ENCODE data around the gene CCL14.

CCL14 gene

DNA sequence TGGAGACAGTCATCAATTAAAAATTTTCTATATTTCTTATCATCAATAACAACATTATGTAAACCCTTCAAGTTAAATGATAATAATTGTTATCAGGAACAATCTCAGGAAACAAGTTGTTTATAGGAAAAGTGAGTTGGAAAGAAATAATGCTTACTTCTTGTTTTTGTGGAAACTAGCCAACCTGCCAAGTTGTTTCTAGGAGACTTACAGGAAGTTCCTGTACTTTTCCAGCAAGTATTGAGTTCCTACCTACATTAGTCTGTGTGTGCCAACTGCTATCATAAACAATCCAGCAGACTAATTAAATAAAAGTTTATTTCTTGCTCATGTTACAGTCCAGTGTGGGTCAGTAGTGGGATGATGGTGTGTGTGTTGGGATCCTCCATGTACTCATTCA lies 1.6 kb upstream of the CCL14 start:
- DNase-seq: no peak

DNA sequence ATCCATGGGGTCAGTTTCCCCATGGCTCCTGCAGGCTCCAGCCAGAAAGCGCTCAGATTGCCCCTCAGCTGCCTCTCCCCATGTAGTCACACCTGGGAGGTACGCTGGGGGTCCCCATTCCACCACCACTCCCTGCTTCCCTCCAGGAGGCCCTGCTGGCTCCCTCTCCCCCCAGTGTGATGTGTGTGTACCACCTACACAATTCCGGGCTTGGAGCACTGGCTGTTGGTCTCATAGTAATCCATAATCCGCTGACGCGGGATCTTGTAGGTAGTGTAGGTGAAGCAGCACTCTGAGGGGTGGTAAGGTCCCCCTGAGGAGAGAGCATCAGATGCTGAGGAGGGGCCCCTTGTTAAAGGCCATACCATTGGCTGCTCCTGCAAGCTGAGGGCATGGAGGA lies 2.4 kb downstream of the CCL14 start:
- no peak for DNase-seq

DNA sequence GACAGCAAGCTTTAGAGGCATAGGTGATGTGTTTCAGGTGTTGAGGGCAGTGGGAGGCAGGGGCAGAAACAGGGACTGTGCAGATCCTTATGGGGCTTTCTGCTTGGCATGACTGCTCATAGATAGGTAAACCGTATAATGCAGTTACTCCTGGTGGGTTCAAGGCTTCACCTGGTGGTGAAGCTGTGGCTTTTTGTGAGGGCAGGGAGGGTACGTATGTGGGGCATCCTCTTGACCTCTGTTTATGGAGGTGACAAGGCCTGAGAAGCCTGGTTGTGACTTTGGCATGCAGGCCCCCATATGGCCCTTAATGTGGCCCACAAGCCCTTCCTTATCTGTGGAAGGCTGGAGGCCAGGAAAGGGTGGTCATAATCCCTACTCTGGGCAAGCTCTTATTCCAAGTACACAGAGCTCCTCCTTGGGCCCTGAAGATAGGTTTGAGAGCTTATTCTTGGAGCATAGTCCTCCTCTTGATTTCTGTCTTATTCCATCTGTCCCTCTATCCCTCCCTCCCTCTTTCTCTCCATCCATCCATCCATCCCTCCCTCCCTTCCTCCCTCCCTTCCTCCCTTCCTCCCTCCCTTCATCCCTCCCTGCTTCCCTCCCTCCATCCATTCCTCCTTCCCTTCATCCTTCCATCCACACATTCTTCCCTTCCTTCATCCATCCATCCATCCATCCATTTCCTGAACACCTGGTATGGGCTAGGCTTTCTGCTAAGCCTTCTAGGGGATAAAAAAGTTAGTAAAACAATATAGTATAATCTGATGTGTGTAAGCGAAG lies 3.9 kb downstream of the CCL14 start:
- no peak for DNase-seq

DNA sequence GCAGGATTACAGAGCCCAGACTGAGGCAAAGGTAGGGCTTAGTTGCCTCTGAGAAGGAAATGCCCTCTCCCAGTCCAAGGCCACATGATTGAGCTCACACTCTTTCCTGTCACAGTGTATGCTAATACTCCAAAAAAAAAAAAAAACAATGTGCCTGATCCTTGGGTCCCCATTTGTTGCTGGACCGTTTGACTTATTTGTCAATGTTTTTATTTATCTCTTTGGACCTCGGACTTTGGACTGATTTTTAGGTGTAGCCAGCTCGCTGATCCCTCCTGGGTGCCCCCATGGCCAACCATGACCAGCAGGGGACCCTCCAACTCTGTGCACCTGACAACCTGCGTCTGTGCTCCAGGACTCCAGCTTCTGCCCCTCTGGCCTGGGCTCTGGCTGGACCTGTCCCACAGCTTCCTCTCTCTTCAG lies 4.6 kb downstream of the CCL14 start:
- DNase-seq: no peak

DNA sequence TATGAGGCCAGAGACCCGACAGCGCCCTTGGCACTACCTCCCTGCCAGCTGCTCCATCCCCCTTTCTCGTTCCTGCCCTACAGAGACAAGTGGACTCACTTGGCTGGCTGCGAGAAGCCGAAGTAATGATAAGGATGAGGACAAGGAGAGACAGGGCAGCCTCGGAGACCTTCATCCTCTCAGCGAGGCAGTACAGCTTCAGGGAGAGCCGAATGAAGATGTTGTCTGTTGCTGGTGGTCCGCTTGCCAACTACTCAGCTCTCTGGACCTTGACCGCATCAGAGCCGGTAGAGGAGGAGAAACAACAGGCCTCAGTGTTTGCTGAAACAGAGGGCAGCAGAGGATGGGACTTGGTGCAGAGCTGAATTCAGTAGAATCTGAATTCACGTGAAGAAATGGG lies 5.3 kb downstream of the CCL14 start, which contains the start of gene CCL16:
TSS of gene CCL16 (minus strand) at position 252 of the 400 bp plus-strand sequence. CDS start at position 175, 77 bp downstream.
- no peak for DNase-seq

DNA sequence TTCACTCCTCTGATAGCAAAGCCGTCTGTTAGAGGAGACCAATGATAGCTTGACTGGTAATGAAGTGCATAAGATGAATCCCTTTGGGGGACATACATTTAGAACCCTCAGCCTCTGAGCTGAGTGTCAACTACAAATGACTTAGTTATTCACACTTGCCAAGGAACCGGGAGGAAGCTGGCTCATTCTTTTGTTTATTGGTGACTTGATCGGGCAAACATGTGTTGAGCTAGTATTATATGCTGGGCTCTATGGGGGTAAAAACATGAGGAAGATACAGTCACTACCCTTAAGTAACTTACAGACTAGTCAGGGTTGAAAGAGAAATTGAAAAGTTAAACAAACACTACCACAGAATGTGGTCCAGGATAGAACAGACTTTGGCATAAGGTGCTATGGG lies 8.2 kb downstream of the CCL14 start:
- DNase-seq: no peak

DNA sequence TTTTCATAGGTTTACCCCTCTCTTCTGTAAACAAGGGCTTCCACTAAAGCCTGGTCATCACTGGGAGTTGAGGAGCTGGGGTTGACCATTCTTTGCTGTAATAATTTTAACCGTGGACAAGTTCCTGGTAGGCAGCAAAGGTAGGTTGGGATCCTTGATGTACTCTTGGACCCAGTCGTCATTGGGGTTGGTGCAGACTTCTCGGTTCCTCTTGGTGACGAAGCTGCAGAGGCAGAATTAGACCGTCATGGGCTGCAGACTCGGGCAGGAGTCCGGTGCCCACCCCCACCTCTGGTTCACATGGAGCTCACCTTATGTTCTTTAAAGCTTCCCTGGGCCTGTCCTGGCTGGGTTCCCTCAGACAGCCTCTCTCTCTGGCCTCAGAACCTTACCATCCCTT lies 9.0 kb downstream of the CCL14 start:
- no peak for DNase-seq

DNA sequence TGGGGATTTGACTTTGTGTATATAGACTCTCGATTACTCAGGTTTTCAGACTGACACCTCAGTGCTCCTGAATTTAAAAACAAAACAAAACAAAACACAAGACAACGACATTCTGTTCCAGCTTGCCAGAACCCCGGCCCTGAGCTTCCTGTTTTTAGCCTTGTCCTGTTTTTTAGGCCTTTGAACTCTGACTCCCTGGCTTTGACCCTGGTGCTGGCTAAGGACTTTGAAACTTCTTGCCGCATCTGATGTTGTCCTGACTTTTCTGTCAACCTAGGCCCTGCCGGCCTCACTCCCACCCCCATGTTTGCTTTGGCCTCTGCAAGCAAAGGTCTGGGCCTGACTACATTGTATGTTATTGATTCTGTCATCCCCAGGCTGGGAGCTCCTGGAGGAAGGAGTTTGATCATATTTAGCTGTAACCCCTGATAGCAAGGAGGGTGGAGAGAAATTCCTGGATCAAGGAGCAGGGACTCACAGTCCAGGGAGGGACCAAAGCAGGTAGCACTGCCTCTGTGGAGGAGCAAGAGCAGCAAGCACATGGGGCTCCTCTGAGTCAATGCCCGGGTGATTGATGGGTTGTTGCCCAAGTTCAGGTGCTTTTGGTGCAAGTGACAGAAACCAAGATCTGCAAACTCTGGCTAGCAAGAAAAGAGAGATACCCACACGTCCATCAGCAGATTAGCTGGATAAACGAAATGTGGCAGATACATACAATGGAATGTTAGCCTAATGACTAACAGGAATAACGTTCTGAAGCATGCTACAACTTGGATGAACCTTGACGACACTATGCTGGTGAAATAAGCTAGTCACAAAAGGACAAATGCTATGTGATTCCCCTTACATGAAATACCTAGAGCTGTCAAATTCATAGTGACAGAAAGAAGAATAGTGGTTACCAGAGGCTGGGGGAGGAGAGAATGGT lies 12.9 kb downstream of the CCL14 start:
- no peak for DNase-seq

DNA sequence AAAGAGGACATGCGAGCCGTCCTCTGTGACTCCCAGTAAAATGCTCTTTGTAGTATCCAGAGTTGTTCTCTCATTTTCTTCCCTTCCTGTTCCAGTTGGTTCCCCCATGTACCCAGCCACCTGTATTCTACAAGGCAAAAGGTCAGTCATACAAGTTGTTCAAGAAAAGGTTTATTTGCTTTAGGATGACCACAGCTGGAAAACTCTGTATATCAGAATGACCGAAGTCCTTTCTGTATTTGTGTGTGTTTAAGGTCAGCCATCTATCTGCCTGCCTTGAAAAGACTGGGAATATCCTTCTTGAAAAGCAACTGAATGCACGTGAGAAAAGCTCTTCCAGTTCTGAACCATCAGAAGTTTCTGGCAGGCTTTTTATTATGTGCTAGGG lies 13.6 kb downstream of the CCL14 start:
- DNase-seq: no peak

DNA sequence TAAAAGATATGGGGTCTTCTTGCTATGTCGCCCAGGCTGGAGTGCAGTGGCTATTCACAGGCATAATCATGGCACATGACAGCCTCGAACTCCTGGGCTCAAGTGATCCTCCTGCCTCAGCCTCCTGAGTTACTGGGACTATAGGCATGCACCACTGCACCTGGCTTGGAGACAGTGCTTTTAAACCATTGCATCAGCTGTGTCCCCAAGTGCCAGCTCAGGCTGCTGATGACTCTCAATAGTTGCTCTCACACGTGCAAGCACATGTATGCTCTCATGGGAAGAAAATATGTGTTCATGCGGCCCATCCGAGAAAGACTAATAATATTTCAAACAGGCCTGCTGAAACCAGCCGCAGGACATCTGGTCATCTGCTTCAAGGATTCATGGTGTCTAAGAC lies 14.0 kb downstream of the CCL14 start:
- no peak for DNase-seq

DNA sequence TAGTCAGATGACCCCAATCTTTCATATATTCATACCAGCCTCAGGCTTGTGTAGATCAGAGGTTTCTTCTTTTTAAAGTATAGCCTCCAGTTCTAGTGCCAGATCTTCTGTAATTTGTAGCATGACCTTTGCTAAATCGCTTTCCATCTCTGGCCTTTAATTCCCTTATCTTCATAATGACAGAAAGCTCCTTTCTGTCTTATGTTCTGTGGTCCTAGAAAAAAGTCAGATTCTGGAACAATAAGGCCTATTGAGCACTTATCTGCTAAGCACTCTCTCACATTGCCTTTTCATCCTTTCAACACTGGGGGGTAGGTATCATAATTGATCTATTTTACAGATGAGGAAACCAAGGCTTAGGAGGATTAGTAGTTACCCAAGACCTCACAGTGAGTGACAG lies 14.5 kb downstream of the CCL14 start:
- DNase-seq: no peak

DNA sequence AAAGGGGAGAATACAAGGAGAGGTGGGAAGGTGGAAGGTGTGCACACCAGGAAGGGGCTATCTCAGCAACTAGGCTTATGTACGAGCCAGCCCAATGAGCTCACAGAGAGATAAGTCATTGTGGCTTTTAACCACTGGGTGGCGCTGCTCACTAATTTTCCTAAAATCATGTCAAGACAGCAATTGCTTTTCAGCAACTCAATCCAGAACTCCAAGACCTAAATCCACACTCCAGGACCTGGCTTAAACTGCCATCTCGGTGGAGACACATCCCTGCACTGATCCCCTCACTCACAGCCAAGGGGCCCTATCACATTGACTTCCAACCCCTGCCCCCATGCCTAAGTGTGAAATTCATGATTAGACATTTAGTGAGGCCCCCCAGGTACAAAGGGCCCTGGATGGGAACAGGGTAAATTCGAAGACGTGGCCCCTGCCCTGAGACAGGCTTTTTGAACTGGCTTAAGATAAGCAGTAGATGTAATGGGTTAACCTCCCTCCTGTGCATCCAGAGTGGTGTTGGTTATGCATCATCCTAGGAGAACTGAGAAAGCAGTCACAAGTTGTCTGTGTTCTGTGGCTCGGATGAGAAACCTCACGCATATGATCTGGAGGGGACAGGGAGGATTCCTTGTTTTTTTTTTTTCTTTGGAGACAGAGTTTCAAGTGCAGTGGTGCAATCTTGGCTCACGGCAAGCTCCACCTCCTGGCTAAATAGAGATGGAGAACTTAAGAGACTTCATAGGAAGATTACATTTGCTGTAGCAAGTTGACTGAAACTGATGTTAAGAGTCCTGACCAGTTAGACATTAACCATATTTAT lies 16.8 kb downstream of the CCL14 start:
- DNase-seq: peak; percentile 55

DNA sequence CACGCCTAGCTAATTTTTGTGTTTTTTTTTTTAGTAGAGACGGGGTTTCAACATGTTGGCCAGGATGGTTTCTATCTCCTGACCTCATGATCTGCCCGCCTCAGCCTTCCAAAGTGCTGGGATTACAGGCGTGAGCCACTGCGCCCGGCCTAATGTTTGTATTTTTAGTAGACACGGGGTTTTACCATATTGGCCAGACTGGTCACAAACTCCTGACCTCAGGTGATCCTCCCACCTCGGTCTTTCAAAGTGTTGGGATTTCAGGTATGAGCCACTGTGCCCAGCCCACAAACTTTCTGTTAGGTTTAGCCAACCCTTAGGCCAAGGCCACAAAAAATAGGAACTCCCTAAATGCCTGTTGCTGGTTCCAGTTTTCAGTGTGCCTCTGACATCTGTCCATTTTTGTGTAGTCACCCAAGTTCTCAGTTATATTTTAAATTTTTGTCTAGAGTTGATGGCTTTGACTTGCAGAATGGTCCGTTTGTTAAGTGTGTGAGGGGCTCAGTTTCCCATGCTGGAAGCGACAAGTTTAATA lies 17.9 kb downstream of the CCL14 start:
- DNase-seq: no peak

DNA sequence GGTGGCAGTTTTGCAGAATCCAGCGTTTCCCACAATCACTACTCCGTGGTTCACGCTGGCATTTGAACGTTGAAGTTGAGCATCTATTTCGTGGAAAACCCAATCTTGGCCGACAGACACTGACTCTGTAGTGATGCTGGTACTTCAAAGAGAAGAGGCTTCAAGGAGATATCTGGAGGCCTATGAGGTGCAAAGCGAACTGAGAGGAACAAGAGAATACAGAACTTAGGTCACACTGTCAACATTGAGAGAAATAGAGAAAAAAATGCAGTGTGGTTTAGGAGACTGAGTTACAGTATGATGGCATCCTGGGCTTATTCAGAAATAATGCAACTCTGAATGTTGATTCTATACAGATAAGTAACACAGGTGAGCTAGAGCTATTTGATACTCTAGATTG lies 21.3 kb downstream of the CCL14 start:
- DNase-seq: no peak

DNA sequence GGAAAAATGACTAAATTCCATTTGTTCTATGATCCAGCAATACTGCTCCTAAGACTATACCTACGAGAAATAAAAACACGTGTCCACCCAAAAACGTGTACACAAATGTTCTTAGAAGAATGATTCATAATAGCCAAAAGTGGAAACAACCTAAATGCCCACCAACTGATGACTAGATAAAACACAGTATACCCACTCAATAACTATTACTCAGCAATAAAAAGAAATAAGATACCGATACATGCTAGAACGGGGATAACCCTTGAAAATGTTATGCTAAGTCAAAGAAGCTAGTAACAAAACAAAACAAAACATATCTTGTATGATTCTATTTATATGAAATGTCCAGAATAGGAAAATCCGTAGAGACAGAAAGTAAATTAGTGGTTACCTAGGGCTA lies 22.9 kb downstream of the CCL14 start:
- DNase-seq: no peak

DNA sequence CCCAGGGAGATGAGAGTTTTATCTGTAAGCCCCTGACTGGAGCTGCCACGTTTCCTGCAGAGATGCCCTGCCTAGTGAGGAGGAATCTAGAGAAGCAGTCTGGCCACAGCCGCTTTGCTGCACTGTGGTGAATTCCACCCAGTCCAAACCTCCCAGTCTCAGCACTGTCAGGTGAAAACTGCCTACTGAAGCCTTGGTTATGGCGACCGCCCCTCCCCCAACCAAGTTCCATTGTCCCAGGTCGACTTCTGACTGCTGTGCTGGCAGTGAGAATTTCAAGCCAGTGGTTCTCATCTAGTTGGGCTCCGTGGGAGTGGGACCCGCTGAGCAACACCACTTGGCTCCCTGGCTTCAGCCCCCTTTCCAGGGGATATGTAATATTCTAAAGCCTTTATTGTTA lies 32.8 kb downstream of the CCL14 start:
- no peak for DNase-seq

DNA sequence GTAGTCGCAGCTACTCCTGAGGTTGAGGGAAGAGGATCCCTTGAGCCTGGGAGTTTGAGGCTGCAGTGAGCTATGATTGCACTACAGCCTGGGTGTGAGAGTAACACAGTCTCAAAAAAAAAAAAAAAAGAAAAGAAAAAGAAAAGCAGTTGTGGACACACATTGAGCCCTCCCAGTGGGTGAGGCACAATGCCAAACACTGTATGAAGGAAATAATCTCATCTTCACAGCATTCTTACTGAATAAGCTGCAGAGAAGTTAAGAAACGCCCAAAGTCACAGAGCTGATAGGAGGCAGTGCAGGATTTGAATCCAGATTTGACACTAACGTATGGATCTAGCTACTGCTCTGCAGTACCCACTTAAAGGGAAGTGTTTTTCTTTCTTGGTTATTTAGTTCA lies 37.1 kb downstream of the CCL14 start:
- no peak for DNase-seq

DNA sequence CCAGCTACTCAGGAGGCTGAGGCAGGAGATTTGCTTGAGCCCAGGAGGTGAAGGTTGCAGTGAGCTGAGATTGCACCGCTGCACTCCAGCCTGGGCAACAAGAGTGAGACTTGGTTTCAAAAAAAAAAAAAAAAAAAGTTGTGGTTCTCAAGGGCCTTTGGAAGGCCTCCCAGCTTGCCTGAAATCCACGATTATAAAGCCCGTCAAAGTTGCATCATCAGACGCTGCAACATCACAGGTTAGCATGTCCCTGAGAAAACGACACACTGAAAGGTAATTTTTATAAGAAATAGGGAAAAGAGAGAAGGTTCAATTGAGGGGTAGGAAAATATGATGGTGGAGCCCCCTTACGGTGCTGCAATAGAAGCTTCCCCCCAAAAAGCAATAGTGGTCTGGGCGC lies 38.4 kb downstream of the CCL14 start:
- DNase-seq: no peak

DNA sequence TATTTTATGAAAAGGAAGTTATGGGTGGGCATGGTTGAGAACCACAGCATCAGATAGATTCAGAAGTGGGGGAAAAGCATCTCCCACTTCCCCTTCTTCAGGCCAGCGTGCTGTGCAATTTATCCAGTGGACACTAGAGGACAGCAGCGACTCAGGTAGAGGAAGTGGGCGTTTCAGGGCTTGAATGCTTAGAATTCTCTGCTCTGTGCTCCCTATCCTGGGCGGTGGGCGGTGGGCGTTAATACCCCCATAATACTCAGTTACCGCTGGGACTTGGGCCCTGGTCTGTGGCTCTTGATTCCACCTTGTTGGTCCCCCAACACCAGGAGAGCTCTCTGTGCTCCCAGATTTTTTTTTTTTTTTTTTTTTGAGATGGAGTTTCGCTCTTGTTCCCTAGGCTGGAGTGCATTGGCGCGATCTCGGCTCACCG lies 39.4 kb downstream of the CCL14 start:
- DNase-seq: peak; percentile 28

DNA sequence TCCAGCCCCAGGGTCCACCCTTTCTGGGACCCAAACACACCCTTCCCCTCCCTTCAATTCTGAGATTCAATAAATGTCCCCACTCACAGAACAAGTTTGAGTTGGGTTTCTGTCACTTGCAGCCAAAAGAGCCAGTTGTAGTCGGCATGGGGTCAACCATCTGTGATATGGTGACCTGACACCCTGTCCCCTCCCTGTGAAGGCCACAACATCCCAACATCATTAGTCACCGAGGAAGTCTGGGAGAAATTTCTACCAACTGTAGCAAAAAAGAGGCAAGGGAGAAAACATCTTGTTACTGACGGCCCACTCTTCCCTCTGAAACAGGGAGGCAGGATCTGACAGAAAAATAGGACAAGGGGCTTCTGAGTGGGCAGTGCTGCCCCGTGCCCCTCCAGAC lies 42.4 kb downstream of the CCL14 start:
- DNase-seq: no peak

DNA sequence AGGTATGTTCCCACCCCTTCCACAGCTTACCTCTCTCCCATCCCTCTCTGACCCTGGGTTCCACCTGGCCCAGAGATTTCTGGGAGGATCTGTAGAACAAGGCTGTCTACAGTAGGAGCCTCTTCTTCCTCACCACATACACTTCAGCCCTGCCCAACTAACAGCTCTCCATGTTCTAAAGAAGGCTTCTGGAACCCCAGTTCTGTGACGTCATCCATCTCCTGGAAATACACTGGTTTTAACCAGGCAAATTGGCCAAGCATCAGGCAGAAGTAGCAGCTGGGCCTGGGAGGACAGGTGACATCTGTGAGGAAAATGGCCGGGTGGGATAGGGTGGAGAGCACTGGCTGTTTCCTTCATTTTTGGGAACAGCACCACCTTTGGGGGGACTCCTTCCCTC lies 43.0 kb downstream of the CCL14 start, which contains the start of gene LYZL6:
TSS of gene LYZL6 (minus strand) at position 177 of the 400 bp plus-strand sequence. CDS start 4,357 bp downstream, outside the sequence.
- DNase-seq: no peak

DNA sequence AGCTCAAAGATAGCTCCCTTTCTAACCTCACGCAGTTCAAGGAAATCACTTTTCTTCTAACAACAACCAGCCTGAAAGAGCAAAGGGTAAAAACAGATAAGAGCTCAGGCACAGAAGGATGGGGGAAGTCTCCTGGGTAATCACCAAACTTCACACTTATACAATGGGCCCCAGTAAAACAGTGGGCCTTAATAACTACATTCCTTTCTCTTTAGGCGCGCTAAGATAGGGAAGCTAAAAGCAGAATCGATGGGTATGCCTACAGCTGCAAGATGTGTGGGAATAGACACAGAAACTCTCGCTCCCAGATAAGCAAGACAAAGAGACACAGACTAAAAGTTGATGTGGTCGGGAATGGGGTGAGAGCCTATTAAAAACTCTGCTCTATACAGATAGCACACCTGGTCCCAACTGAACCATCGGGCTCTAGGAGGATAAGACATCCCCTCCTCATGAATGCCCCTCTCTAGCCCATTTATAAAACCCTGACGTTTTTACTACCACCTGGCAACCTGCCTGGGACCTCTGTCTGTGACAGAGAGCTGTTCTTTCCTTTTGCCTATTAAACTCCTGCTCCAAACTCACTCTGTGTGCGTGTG lies 43.8 kb downstream of the CCL14 start:
- no peak for DNase-seq
